WTC11 (cell line): ENCODE measurements around the gene FAR2. TPM values are rescaled to one million over a fixed set of nuclear protein-coding genes. Genes with fewer than 3 reads are reported as not detected.

Source experiments
- ATAC-seq: fragments of 200-7000 bp; cut with Tn5 transposase; 2 replicates; pipeline ENCODE4 v1.10.0; 2021; ENCODE audit warnings: mild to moderate bottlenecking, moderate library complexity
- CTCF ChIA-PET: fragments of 300-600 bp; sonication (Branson Sonifier 250); formaldehyde crosslinking; loops from one replicate; lab custom pipeline; 2021; ENCODE audit warnings: antibody characterized with exemption; lab: Charles Lee
- POLR2A ChIA-PET: fragments of 350-600 bp; sonication (Branson Sonifier 250); formaldehyde crosslinking; loops from one replicate; lab custom pipeline; 2021; ENCODE audit warnings: antibody characterized with exemption; lab: Charles Lee
- DNase-seq: peaks from one replicate; pipeline ENCODE4 v3.0.0; 2021; ENCODE audit warnings: low spot score
- H3K27ac Mint-ChIP-seq: 2 replicates; pipeline ENCODE4 v1.8.0; 2021; ENCODE audit warnings: mixed read lengths
- H3K27me3 Mint-ChIP-seq: 2 replicates; pipeline ENCODE4 v1.8.0; 2021; ENCODE audit warnings: low read depth, mild to moderate bottlenecking, moderate library complexity, mixed read lengths
- H3K36me3 Mint-ChIP-seq: 2 replicates; pipeline ENCODE4 v1.8.0; 2021; ENCODE audit warnings: mixed read lengths
- H3K4me1 Mint-ChIP-seq: 2 replicates; pipeline ENCODE4 v1.8.0; 2022; ENCODE audit warnings: mixed read lengths
- H3K4me3 Mint-ChIP-seq: 2 replicates; pipeline ENCODE4 v1.8.0; 2021; ENCODE audit warnings: mild to moderate bottlenecking, moderate library complexity, mixed read lengths
- H3K9me3 Mint-ChIP-seq: 2 replicates; pipeline ENCODE4 v1.8.0; 2021; ENCODE audit warnings: mixed read lengths
- AR ChIP-seq: fragments of 250-450 bp; sonication (Bioruptor Pico); IDR thresholded peaks from 2 replicates; pipeline ENCODE4 v1.9.0; 2021; ENCODE audit warnings: mild to moderate bottlenecking
- EMX1 ChIP-seq: fragments of 250-450 bp; sonication (Bioruptor Pico); IDR thresholded peaks from 2 replicates; pipeline ENCODE4 v1.8.0; 2021; ENCODE audit warnings: mild to moderate bottlenecking
- FOXP1 ChIP-seq: sonication (generic); formaldehyde crosslinking; IDR thresholded peaks from 2 replicates; pipeline ENCODE4 v1.8.0; 2022; ENCODE audit warnings: missing genetic modification reagents, mild to moderate bottlenecking, moderate library complexity, borderline replicate concordance
- GRHL2 ChIP-seq: fragments of 250-450 bp; sonication (Bioruptor Pico); IDR thresholded peaks from 2 replicates; pipeline ENCODE4 v1.8.0; 2022; ENCODE audit warnings: mild to moderate bottlenecking, moderate library complexity; ENCODE audit not compliant: insufficient replicate concordance, severe bottlenecking
- JAZF1 ChIP-seq: fragments of 250-450 bp; sonication (Bioruptor Pico); IDR thresholded peaks from 2 replicates; pipeline ENCODE4 v1.9.0; 2021; ENCODE audit warnings: moderate library complexity, mild to moderate bottlenecking, inconsistent platforms
- KAT7 ChIP-seq: sonication (generic); formaldehyde crosslinking; IDR thresholded peaks from 2 replicates; pipeline ENCODE4 v1.8.1; 2023; ENCODE audit warnings: missing genetic modification reagents, mild to moderate bottlenecking, borderline replicate concordance
- MYBL2 ChIP-seq: sonication (generic); formaldehyde crosslinking; IDR thresholded peaks from 2 replicates; pipeline ENCODE4 v1.8.1; 2023; ENCODE audit warnings: mild to moderate bottlenecking, moderate library complexity, missing genetic modification reagents
- NFATC4 ChIP-seq: fragments of 250-450 bp; sonication (Bioruptor Pico); IDR thresholded peaks from 2 replicates; pipeline ENCODE4 v1.9.0; 2021; ENCODE audit warnings: mild to moderate bottlenecking
- PRRX2 ChIP-seq: fragments of 250-450 bp; sonication (Bioruptor Pico); IDR thresholded peaks from 2 replicates; pipeline ENCODE4 v1.8.0; 2021; ENCODE audit warnings: mild to moderate bottlenecking
- SOX15 ChIP-seq: fragments of 250-450 bp; sonication (Bioruptor Pico); IDR thresholded peaks from 2 replicates; pipeline ENCODE4 v1.9.0; 2021; ENCODE audit warnings: mild to moderate bottlenecking
- USF1 ChIP-seq: sonication (generic); formaldehyde crosslinking; IDR thresholded peaks from 2 replicates; pipeline ENCODE4 v1.8.0; 2022; ENCODE audit warnings: mild to moderate bottlenecking, missing genetic modification reagents
- ZNF512 ChIP-seq: sonication (generic); formaldehyde crosslinking; IDR thresholded peaks from 2 replicates; pipeline ENCODE4 v1.8.1; 2022; ENCODE audit warnings: missing genetic modification reagents, borderline replicate concordance
- total RNA-seq: library from RNA; stranded (reverse); gene quantifications from 3 replicates; pipeline ENCODE4 v1.2.3, GENCODE V29; 2021
- TF ChIP-seq, protein P1 (sequence below): sonication (generic); formaldehyde crosslinking; IDR thresholded peaks from 2 replicates; pipeline ENCODE4 v1.8.0; 2023; ENCODE audit warnings: missing genetic modification reagents, mild to moderate bottlenecking, borderline replicate concordance
- TF ChIP-seq, protein P2 (sequence below): fragments of 250-450 bp; sonication (Bioruptor Pico); IDR thresholded peaks from 2 replicates; pipeline ENCODE4 v2.1.2; 2022; ENCODE audit warnings: mild to moderate bottlenecking, moderate library complexity
- TF ChIP-seq, protein P3 (sequence below): sonication (generic); formaldehyde crosslinking; IDR thresholded peaks from 2 replicates; pipeline ENCODE4 v1.8.1; 2022; ENCODE audit warnings: mild to moderate bottlenecking, moderate library complexity, missing genetic modification reagents
- TF ChIP-seq, protein P4 (sequence below): fragments of 250-450 bp; sonication (Bioruptor Pico); IDR thresholded peaks from 2 replicates; pipeline ENCODE4 v1.9.0; 2021; ENCODE audit warnings: mild to moderate bottlenecking
- TF ChIP-seq, protein P5 (sequence below): sonication (generic); formaldehyde crosslinking; IDR thresholded peaks from 2 replicates; pipeline ENCODE4 v1.8.0; 2022; ENCODE audit warnings: mild to moderate bottlenecking, missing genetic modification reagents

FAR2 gene
- total RNA-seq, 1 experiment from 2014 or later: 20.0 TPM

DNA sequence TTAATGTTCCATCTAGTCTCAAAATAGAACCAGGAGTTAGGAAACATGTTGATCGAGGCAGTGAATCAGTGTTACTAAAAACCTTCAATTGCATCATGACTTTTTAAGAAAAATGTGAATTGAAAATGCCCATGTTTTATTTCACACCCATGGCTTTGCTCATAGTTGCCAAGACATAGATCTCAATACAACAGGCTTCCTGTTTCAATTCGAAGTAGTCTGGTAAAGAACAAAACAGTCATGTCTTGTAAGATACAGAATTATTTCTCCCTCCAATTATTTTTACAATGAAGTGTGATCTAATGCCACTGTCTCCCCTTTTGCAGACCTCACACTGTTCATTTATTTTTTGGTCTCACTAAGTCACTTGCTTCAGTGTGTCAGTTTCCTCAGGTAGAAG, 44.6 kb upstream of the FAR2 start:
- TF ChIP-seq MYBL2 (CRISPR knock-in tag) (no peak), KAT7 (CRISPR knock-in tag) (no peak), NFATC4 (CRISPR knock-in tag) (no peak), PRRX2 (no peak), SOX15 (no peak)
- TF ChIP-seq, protein P1, sequence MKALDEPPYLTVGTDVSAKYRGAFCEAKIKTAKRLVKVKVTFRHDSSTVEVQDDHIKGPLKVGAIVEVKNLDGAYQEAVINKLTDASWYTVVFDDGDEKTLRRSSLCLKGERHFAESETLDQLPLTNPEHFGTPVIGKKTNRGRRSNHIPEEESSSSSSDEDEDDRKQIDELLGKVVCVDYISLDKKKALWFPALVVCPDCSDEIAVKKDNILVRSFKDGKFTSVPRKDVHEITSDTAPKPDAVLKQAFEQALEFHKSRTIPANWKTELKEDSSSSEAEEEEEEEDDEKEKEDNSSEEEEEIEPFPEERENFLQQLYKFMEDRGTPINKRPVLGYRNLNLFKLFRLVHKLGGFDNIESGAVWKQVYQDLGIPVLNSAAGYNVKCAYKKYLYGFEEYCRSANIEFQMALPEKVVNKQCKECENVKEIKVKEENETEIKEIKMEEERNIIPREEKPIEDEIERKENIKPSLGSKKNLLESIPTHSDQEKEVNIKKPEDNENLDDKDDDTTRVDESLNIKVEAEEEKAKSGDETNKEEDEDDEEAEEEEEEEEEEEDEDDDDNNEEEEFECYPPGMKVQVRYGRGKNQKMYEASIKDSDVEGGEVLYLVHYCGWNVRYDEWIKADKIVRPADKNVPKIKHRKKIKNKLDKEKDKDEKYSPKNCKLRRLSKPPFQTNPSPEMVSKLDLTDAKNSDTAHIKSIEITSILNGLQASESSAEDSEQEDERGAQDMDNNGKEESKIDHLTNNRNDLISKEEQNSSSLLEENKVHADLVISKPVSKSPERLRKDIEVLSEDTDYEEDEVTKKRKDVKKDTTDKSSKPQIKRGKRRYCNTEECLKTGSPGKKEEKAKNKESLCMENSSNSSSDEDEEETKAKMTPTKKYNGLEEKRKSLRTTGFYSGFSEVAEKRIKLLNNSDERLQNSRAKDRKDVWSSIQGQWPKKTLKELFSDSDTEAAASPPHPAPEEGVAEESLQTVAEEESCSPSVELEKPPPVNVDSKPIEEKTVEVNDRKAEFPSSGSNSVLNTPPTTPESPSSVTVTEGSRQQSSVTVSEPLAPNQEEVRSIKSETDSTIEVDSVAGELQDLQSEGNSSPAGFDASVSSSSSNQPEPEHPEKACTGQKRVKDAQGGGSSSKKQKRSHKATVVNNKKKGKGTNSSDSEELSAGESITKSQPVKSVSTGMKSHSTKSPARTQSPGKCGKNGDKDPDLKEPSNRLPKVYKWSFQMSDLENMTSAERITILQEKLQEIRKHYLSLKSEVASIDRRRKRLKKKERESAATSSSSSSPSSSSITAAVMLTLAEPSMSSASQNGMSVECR (CRISPR knock-in tag): no peak
- TF ChIP-seq, protein P2, sequence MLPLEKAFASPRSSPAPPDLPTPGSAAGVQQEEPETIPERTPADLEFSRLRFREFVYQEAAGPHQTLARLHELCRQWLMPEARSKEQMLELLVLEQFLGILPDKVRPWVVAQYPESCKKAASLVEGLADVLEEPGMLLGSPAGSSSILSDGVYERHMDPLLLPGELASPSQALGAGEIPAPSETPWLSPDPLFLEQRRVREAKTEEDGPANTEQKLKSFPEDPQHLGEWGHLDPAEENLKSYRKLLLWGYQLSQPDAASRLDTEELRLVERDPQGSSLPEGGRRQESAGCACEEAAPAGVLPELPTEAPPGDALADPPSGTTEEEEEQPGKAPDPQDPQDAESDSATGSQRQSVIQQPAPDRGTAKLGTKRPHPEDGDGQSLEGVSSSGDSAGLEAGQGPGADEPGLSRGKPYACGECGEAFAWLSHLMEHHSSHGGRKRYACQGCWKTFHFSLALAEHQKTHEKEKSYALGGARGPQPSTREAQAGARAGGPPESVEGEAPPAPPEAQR (CRISPR knock-in tag): no peak
- ATAC-seq: no peak
- ChIA-PET CTCF (no interaction called here), POLR2A (no interaction called here)
- peaks cover 11% of the 10 kb centered on the region for H3K9me3 Mint-ChIP-seq
- no peak overlapping the region for H3K27ac Mint-ChIP-seq
- no peak overlapping the region for H3K4me3 Mint-ChIP-seq
- H3K36me3 Mint-ChIP-seq: no peaks in the 10 kb centered on the region
- no peak for DNase-seq
- H3K27me3 Mint-ChIP-seq: peaks cover 3% of the 10 kb centered on the region
- H3K4me1 Mint-ChIP-seq: no peaks in the 10 kb centered on the region

DNA sequence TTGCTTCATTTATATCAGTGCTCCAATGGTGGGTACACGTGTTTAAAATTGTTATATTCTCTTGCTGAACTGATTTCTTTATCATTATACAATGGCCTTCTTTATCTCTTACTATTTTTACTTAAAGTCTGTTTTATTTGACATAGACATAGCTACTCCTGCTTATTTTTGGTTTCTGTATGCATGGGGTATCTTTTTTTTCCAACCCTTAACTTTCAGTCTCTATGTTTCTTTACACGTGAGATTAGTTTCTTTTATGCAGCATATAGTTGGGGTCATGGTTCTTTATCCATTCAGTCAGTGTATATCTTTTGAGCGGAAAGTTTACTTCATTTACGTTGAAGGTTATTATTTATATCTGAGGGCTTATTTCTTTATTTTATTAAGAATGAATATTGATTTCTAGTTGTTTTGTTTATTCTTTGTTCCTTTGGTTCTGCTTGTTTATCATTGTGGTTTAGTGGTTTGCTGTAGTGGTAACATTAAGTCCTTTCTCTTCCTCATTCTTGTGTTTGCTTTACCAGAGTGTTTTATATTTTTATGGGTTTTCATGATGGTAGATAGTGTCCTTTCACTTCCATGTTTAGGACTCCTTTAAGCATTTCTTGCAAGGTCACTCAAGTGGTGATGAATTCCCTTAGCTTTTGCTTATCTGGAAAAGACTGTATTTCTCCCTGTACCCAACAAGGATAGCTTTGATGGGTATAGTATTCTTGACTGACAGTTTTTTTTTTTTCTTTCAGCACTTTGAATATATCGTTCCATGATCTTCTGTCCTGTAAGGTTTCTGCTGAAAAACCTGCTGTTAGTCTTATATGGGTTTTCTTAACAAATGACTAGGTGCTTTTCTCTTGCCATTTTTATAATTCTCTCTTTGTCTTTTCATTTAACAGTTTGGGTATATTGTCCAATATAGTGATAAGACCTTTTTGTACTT, 38.3 kb upstream of the FAR2 start:
- Mint-ChIP-seq H3K27ac (no peak overlapping the region), H3K36me3 (peaks cover 26% of the 10 kb centered on the region), H3K4me3 (no peak overlapping the region), H3K27me3 (peaks cover 3% of the 10 kb centered on the region), H3K9me3 (peaks cover 47% of the 10 kb centered on the region), H3K4me1 (0 out of 2 replicates have a peak, but pooled peaks cover 2% of the 10 kb centered on the region)
- DNase-seq (no peak), ATAC-seq (no peak)
- CTCF ChIA-PET: no interaction called here
- POLR2A ChIA-PET: no interaction called here
- no peak for TF ChIP-seq EMX1 (CRISPR knock-in tag)
- no peak for TF ChIP-seq FOXP1 (CRISPR knock-in tag)
- TF ChIP-seq GRHL2: no peak
- TF ChIP-seq, protein P3, sequence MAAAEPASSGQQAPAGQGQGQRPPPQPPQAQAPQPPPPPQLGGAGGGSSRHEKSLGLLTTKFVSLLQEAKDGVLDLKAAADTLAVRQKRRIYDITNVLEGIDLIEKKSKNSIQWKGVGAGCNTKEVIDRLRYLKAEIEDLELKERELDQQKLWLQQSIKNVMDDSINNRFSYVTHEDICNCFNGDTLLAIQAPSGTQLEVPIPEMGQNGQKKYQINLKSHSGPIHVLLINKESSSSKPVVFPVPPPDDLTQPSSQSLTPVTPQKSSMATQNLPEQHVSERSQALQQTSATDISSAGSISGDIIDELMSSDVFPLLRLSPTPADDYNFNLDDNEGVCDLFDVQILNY (CRISPR knock-in tag): no peak
- TF ChIP-seq, protein P4, sequence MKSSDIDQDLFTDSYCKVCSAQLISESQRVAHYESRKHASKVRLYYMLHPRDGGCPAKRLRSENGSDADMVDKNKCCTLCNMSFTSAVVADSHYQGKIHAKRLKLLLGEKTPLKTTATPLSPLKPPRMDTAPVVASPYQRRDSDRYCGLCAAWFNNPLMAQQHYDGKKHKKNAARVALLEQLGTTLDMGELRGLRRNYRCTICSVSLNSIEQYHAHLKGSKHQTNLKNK: no peak
- TF ChIP-seq AR (CRISPR knock-in tag): no peak
- TF ChIP-seq, protein P5, sequence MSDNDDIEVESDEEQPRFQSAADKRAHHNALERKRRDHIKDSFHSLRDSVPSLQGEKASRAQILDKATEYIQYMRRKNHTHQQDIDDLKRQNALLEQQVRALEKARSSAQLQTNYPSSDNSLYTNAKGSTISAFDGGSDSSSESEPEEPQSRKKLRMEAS (CRISPR knock-in tag): no peak
- TF ChIP-seq ZNF512: no peak
- TF ChIP-seq JAZF1 (CRISPR knock-in tag): no peak
- no peak for TF ChIP-seq USF1 (CRISPR knock-in tag)
